ENCODE results near the gene EMILIN1. TPM values are rescaled to one million over a fixed set of nuclear protein-coding genes. Genes with fewer than 3 reads are reported as not detected.
A peak's percentile ranks its signal among the peaks of the same experiment; 100 is the strongest.

EMILIN1 gene
- total RNA-seq, 5 donors from 2014 or later (not counting 1 experiment from before 2014, with no cell fraction given): 0.28 to 1.1 (median 0.85) TPM

DNA sequence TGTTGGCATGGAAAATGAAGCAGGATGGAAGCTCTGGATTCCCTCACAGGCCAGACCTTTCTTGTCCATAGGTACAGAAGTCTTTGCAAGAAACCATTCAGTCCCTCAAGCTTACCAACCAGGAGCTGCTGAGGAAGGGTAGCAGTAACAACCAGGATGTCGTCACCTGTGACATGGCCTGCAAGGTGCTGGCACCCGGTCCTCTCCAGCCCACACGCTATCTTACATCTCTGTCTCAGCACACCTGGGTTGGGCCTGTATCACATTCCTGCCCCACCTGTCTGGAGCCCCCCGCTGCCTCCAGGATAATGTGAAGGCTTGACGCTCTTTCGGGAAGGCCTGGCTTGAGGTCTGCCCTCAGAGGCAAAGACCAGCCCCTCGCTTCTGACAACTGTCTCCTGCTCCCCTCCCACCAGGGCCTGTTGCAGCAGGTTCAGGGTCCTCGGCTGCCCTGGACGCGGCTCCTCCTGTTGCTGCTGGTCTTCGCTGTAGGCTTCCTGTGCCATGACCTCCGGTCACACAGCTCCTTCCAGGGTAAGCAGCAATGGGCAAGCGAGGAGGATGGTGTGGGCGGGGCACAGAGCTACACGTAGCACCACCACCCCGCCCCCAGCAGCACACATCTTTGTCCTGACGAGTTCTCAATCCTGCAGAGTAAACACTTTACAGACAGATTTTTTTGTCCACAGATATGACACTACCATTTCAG, 39.6 kb upstream of the EMILIN1 start:
- H3K27me3 Mint-ChIP-seq: no peaks in the 10 kb centered on the region
- no peaks in the 10 kb centered on the region for H3K9me3 Mint-ChIP-seq
- Histone ChIP-seq H3K27me3 (replicated peaks in 1 of 2; ENCODE audit: control insufficient read depth in 2 of 2, extremely low read depth in 1 of 2, insufficient read depth in 2 of 2, low read length in 1 of 2) (no peaks in the 10 kb centered on the region), H3K36me3 (ENCODE audit: control insufficient read depth in 2 of 2, extremely low read depth in 1 of 2, insufficient read depth in 1 of 2, low read length in 1 of 2) (peaks cover 38 to 76% of the 10 kb centered on the region in 2 donors), H3K27ac (ENCODE audit: low read length) (no peak overlapping the region), H3K4me1 (ENCODE audit: control insufficient read depth in 1 of 2, extremely low read depth in 1 of 2, insufficient read depth in 2 of 2, low read length in 2 of 2) (peaks cover 2 to 19% of the 10 kb centered on the region in 2 experiments), H3K9me3 (no peaks in the 10 kb centered on the region), H3K4me3 (ENCODE audit: control insufficient read depth in 1 of 2, extremely low read depth in 1 of 2, low read length in 1 of 2) (no peak overlapping the region)
- no peak overlapping the region for H3K4me3 Mint-ChIP-seq
- ChIA-PET CTCF (no interaction called here), POLR2A (no interaction called here)
- peaks cover 40% of the 10 kb centered on the region for H3K36me3 Mint-ChIP-seq
- no peak for DNase-seq
- WGBS (ENCODE audit: insufficient coverage): 97% methylated on average over 8 of the region's 17 CpGs
- no peak overlapping the region for H3K27ac Mint-ChIP-seq
- ATAC-seq (replicated peaks in 1 of 4): no peak
- peaks cover 15 to 24% (median 18%) of the 10 kb centered on the region in 3 donors for H3K4me1 Mint-ChIP-seq

GRCh38 chr2:27039426-27039825, 39.0 kb upstream of the EMILIN1 start:
- Histone ChIP-seq H3K4me1 (ENCODE audit: control insufficient read depth in 1 of 2, extremely low read depth in 1 of 2, insufficient read depth in 2 of 2, low read length in 2 of 2) (peaks cover 0 to 12% of the 10 kb centered on the region in 2 experiments), H3K9me3 (no peaks in the 10 kb centered on the region), H3K27ac (ENCODE audit: low read length) (no peak overlapping the region), H3K4me3 (ENCODE audit: control insufficient read depth in 1 of 2, extremely low read depth in 1 of 2, low read length in 1 of 2) (no peak overlapping the region), H3K36me3 (ENCODE audit: control insufficient read depth in 2 of 2, extremely low read depth in 1 of 2, insufficient read depth in 1 of 2, low read length in 1 of 2) (peaks cover 38 to 76% of the 10 kb centered on the region in 2 donors), H3K27me3 (replicated peaks in 1 of 2; ENCODE audit: control insufficient read depth in 2 of 2, extremely low read depth in 1 of 2, insufficient read depth in 2 of 2, low read length in 1 of 2) (no peaks in the 10 kb centered on the region)
- no peak overlapping the region for H3K4me3 Mint-ChIP-seq
- H3K27ac Mint-ChIP-seq: no peak overlapping the region
- POLR2A ChIA-PET: no interaction called here
- 97% methylated on average over 3 of the region's 6 CpGs for WGBS (ENCODE audit: insufficient coverage)
- H3K27me3 Mint-ChIP-seq: no peaks in the 10 kb centered on the region
- H3K9me3 Mint-ChIP-seq: no peaks in the 10 kb centered on the region
- CTCF ChIA-PET: interaction anchor here in 1 of 2 donors (0.6 kb wide), 1 partner anchor 205 kb away, joined by 3 read pairs; no protein-coding TSS in a partner anchor
- H3K36me3 Mint-ChIP-seq: peaks cover 40% of the 10 kb centered on the region
- H3K4me1 Mint-ChIP-seq: peaks cover 8 to 18% (median 11%) of the 10 kb centered on the region in 3 donors
- no peak for DNase-seq
- no peak for ATAC-seq (replicated peaks in 1 of 4)

- Mint-ChIP-seq H3K4me3 (no peak overlapping the region), H3K27me3 (no peaks in the 10 kb centered on the region), H3K36me3 (peaks cover 40% of the 10 kb centered on the region), H3K9me3 (no peaks in the 10 kb centered on the region), H3K4me1 (peaks cover 4 to 13% (median 7%) of the 10 kb centered on the region in 3 donors), H3K27ac (no peak overlapping the region)
- no peaks in the 10 kb centered on the region for H3K9me3 ChIP-seq
- H3K4me3 ChIP-seq (ENCODE audit: control insufficient read depth in 1 of 2, extremely low read depth in 1 of 2, low read length in 1 of 2): no peak overlapping the region
- WGBS (ENCODE audit: insufficient coverage): 97% methylated on average over 3 of the region's 7 CpGs
- no peaks in the 10 kb centered on the region for H3K27me3 ChIP-seq (replicated peaks in 1 of 2; ENCODE audit: control insufficient read depth in 2 of 2, extremely low read depth in 1 of 2, insufficient read depth in 2 of 2, low read length in 1 of 2)
- no peak overlapping the region for H3K27ac ChIP-seq (ENCODE audit: low read length)
- peaks cover 38 to 74% of the 10 kb centered on the region in 2 donors for H3K36me3 ChIP-seq (ENCODE audit: control insufficient read depth in 2 of 2, extremely low read depth in 1 of 2, insufficient read depth in 1 of 2, low read length in 1 of 2)
- CTCF ChIA-PET: interaction anchor here in 1 of 2 donors (0.6 kb wide), 1 partner anchor 206 kb away, joined by 3 read pairs; no protein-coding TSS in a partner anchor
- DNase-seq (no peak), ATAC-seq (replicated peaks in 1 of 4) (no peak)
- POLR2A ChIA-PET: no interaction called here
- peaks cover 0 to 8% of the 10 kb centered on the region in 2 experiments for H3K4me1 ChIP-seq (ENCODE audit: control insufficient read depth in 1 of 2, extremely low read depth in 1 of 2, insufficient read depth in 2 of 2, low read length in 2 of 2)
Measured at GRCh38 chr2:27039871-27040270, 38.5 kb upstream of the EMILIN1 start.

DNA sequence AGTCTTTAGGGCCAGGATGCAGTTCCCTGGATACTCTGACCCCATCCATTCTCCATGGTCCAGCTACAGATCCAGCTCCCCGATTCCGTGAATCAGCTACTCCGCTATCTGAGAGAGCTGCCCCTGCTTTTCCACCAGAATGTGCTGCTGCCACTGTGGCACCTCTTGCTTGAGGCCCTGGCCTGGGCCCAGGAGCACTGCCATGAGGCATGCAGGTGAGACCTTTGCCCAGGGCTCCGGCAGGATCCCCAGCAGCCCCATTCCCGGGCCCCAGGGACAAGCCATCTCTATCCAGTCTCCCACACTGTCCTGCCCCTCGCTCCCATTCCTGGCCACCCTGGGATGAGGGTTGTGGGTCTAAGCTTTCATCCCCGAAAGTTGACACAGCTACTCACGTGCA, 38.1 kb upstream of the EMILIN1 start:
- no peaks in the 10 kb centered on the region for H3K27me3 Mint-ChIP-seq
- peaks cover 0 to 4% of the 10 kb centered on the region in 2 experiments for H3K4me1 ChIP-seq (ENCODE audit: control insufficient read depth in 1 of 2, extremely low read depth in 1 of 2, insufficient read depth in 2 of 2, low read length in 2 of 2)
- H3K27me3 ChIP-seq (replicated peaks in 1 of 2; ENCODE audit: control insufficient read depth in 2 of 2, extremely low read depth in 1 of 2, insufficient read depth in 2 of 2, low read length in 1 of 2): no peaks in the 10 kb centered on the region
- no peaks in the 10 kb centered on the region for H3K9me3 ChIP-seq
- DNase-seq (no peak), ATAC-seq (replicated peaks in 1 of 4) (no peak)
- no peak overlapping the region for H3K4me3 ChIP-seq (ENCODE audit: control insufficient read depth in 1 of 2, extremely low read depth in 1 of 2, low read length in 1 of 2)
- ChIA-PET POLR2A (no interaction called here), CTCF (no interaction called here)
- H3K36me3 Mint-ChIP-seq: peaks cover 39% of the 10 kb centered on the region
- H3K27ac ChIP-seq (ENCODE audit: low read length): no peak overlapping the region
- WGBS (ENCODE audit: insufficient coverage): 96% methylated on average over 5 of the region's 8 CpGs
- no peaks in the 10 kb centered on the region for H3K9me3 Mint-ChIP-seq
- H3K36me3 ChIP-seq (ENCODE audit: control insufficient read depth in 2 of 2, extremely low read depth in 1 of 2, insufficient read depth in 1 of 2, low read length in 1 of 2): peaks cover 37 to 70% of the 10 kb centered on the region in 2 donors
- peaks cover 0 to 9% (median 3%) of the 10 kb centered on the region in 3 donors for H3K4me1 Mint-ChIP-seq
- H3K4me3 Mint-ChIP-seq: no peak overlapping the region
- H3K27ac Mint-ChIP-seq: no peak overlapping the region

DNA sequence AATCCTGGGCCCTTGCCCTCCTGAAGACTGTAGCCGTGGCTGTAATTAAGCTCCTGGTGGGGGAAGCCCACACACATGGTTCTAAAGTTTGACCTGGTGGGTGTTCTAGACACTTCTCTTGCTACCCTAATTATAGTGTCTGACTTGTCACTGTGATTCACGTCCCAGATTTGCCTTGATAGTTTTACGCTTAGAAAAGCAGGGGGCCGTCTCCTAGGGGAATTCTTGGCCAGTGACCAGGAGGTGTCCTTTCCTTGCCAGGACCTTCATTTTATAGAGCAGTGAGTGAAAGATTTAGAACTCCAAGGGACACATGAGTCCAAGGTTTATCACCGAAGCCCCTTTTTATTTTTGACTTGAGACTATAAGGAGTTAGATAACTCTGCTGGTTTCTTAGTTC, 36.7 kb upstream of the EMILIN1 start:
- H3K27ac Mint-ChIP-seq: peak overlapping the region in 1 of 2 donors; percentile 13
- peaks cover 32 to 55% of the 10 kb centered on the region in 2 donors for H3K36me3 ChIP-seq (ENCODE audit: control insufficient read depth in 2 of 2, extremely low read depth in 1 of 2, insufficient read depth in 1 of 2, low read length in 1 of 2)
- POLR2A ChIA-PET: no interaction called here

GRCh38 chr2:27042159-27042661, 36.2 kb upstream of the EMILIN1 start:
- H3K27me3 ChIP-seq (replicated peaks in 1 of 2; ENCODE audit: control insufficient read depth in 2 of 2, extremely low read depth in 1 of 2, insufficient read depth in 2 of 2, low read length in 1 of 2): no peaks in the 10 kb centered on the region
- H3K4me3 Mint-ChIP-seq: no peak overlapping the region
- peaks cover 24% of the 10 kb centered on the region for H3K36me3 Mint-ChIP-seq
- H3K36me3 ChIP-seq (ENCODE audit: control insufficient read depth in 2 of 2, extremely low read depth in 1 of 2, insufficient read depth in 1 of 2, low read length in 1 of 2): peaks cover 29 to 51% of the 10 kb centered on the region in 2 donors
- DNase-seq: no peak
- ChIA-PET POLR2A (no interaction called here), CTCF (no interaction called here)
- no peak overlapping the region for H3K4me3 ChIP-seq (ENCODE audit: control insufficient read depth in 1 of 2, extremely low read depth in 1 of 2, low read length in 1 of 2)
- ATAC-seq (replicated peaks in 1 of 4): peak in 1 of 4 experiments; percentile 9
- H3K27ac Mint-ChIP-seq: peak overlapping the region; percentile 16 to 60
- H3K9me3 Mint-ChIP-seq: no peaks in the 10 kb centered on the region
- H3K27me3 Mint-ChIP-seq: no peaks in the 10 kb centered on the region
- H3K4me1 ChIP-seq (ENCODE audit: control insufficient read depth in 1 of 2, extremely low read depth in 1 of 2, insufficient read depth in 2 of 2, low read length in 2 of 2): peaks cover 0 to 3% of the 10 kb centered on the region in 2 experiments
- H3K27ac ChIP-seq (ENCODE audit: low read length): peak overlapping the region; percentile 9
- peaks cover 0 to 5% (median 0%) of the 10 kb centered on the region in 3 donors for H3K4me1 Mint-ChIP-seq
- no peaks in the 10 kb centered on the region for H3K9me3 ChIP-seq
- WGBS (ENCODE audit: insufficient coverage): 80% methylated on average over 1 of the region's 10 CpGs

More for the DNA sequence above, 36.7 kb upstream of the EMILIN1 start:
- H3K4me3 Mint-ChIP-seq: no peak overlapping the region
- peaks cover 0 to 3% of the 10 kb centered on the region in 2 experiments for H3K4me1 ChIP-seq (ENCODE audit: control insufficient read depth in 1 of 2, extremely low read depth in 1 of 2, insufficient read depth in 2 of 2, low read length in 2 of 2)
- no peaks in the 10 kb centered on the region for H3K9me3 ChIP-seq
- peaks cover 28% of the 10 kb centered on the region for H3K36me3 Mint-ChIP-seq
- no peak for DNase-seq
- no peak overlapping the region for H3K4me3 ChIP-seq (ENCODE audit: control insufficient read depth in 1 of 2, extremely low read depth in 1 of 2, low read length in 1 of 2)
- 100% methylated on average over 1 of the region's 5 CpGs for WGBS (ENCODE audit: insufficient coverage)
- H3K27me3 ChIP-seq (replicated peaks in 1 of 2; ENCODE audit: control insufficient read depth in 2 of 2, extremely low read depth in 1 of 2, insufficient read depth in 2 of 2, low read length in 1 of 2): no peaks in the 10 kb centered on the region
- CTCF ChIA-PET: no interaction called here
- no peaks in the 10 kb centered on the region for H3K9me3 Mint-ChIP-seq
- ATAC-seq (replicated peaks in 1 of 4): no peak
- H3K4me1 Mint-ChIP-seq: peaks cover 0 to 5% (median 0%) of the 10 kb centered on the region in 3 donors
- no peak overlapping the region for H3K27ac ChIP-seq (ENCODE audit: low read length)
- no peaks in the 10 kb centered on the region for H3K27me3 Mint-ChIP-seq

All from T-cell (primary cell).